Measurements from ENCODE around the gene PPP2R5C.

DNA sequence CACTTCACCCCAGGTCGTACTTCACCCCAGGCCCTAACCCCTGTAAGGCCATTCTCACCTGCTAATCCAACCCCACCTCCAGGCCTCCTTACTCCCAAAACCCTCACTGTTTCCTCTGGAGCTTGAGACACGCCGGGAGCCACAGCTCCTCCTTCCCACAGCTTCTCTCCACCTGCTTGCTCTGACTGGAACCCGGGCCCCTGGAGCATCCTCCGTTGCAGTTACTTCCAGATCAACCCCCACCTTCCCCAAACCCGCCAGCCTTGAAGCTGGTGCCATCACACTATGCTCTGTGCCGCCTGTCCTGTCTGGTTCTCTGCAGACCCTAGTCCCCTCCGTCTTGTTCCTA lies 34.6 kb upstream of the PPP2R5C start:
- TF ChIP-seq TAF1 (IDR thresholded peaks at IDR 0.05; ENCODE audit: low read depth) (no peak), FOXM1 (IDR thresholded peaks at IDR 0.05; ENCODE audit: borderline replicate concordance, low read depth) (no peak), RAD21 (IDR thresholded peaks at IDR 0.05; ENCODE audit: low read depth) (no peak), ZBTB7A (IDR thresholded peaks at IDR 0.05; ENCODE audit: low read depth) (no peak)
- TF ChIP-seq, protein P1, sequence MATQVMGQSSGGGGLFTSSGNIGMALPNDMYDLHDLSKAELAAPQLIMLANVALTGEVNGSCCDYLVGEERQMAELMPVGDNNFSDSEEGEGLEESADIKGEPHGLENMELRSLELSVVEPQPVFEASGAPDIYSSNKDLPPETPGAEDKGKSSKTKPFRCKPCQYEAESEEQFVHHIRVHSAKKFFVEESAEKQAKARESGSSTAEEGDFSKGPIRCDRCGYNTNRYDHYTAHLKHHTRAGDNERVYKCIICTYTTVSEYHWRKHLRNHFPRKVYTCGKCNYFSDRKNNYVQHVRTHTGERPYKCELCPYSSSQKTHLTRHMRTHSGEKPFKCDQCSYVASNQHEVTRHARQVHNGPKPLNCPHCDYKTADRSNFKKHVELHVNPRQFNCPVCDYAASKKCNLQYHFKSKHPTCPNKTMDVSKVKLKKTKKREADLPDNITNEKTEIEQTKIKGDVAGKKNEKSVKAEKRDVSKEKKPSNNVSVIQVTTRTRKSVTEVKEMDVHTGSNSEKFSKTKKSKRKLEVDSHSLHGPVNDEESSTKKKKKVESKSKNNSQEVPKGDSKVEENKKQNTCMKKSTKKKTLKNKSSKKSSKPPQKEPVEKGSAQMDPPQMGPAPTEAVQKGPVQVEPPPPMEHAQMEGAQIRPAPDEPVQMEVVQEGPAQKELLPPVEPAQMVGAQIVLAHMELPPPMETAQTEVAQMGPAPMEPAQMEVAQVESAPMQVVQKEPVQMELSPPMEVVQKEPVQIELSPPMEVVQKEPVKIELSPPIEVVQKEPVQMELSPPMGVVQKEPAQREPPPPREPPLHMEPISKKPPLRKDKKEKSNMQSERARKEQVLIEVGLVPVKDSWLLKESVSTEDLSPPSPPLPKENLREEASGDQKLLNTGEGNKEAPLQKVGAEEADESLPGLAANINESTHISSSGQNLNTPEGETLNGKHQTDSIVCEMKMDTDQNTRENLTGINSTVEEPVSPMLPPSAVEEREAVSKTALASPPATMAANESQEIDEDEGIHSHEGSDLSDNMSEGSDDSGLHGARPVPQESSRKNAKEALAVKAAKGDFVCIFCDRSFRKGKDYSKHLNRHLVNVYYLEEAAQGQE (IDR thresholded peaks at IDR 0.05; ENCODE audit: low read depth), result no peak
